Stimulated activated CD8-positive, alpha-beta memory T cell treated with anti-CD3 and anti-CD28 coated beads, Interleukin-15, amount 100 ng/mL, for 4 hours (primary cell): ENCODE results near the gene PRR29.
A peak's percentile ranks its signal among the peaks of the same experiment; 100 is the strongest.
"Not testable (repeated sequence)": the region's sequence is repeated elsewhere in the genome, so short reads cannot be mapped to it uniquely, and the experiment has no call there.

ENCODE experiments used
- DNase-seq, 2 donors: peaks; one replicate each; pipeline ENCODE4 v3.0.0-alpha.2; 2020; ENCODE audit warnings: low read depth in 2 of 2

Gene PRR29

GRCh38 chr17:64015447-64015846 lies 17.3 kb downstream of the PRR29 start:
- no peak for DNase-seq

- DNase-seq, result no peak
Measured at GRCh38 chr17:64016231-64016784, 18.2 kb downstream of the PRR29 start.

GRCh38 chr17:64016974-64017373 lies 18.8 kb downstream of the PRR29 start:
- no peak for DNase-seq

- no peak for DNase-seq
Measured at GRCh38 chr17:64017381-64017980, 19.3 kb downstream of the PRR29 start.

- DNase-seq, result not testable (repeated sequence)
Measured at GRCh38 chr17:64019551-64019961, 21.4 kb downstream of the PRR29 start.

- peak; percentile 77 to 87 for DNase-seq
Measured at GRCh38 chr17:64020056-64020766, 22.1 kb downstream of the PRR29 start, which contains the start of gene ICAM2. Gene ICAM2 (minus strand): TSS chr17:64020633. CDS start chr17:64006691, 13,942 bp downstream.

- no peak for DNase-seq
Measured at GRCh38 chr17:64022611-64023063, 24.5 kb downstream of the PRR29 start.

- no peak for DNase-seq
Measured at GRCh38 chr17:64024215-64024654, 26.1 kb downstream of the PRR29 start.

GRCh38 chr17:64024781-64025731 lies 26.9 kb downstream of the PRR29 start:
- peak in 1 of 2 donors; percentile 23 for DNase-seq

GRCh38 chr17:64025732-64026294 lies 27.7 kb downstream of the PRR29 start:
- peak; percentile 74 to 84 for DNase-seq

GRCh38 chr17:64028874-64029464 lies 30.8 kb downstream of the PRR29 start:
- DNase-seq, result peak in 1 of 2 donors; percentile 48

GRCh38 chr17:64032081-64032480 lies 33.9 kb downstream of the PRR29 start:
- DNase-seq, result no peak

GRCh38 chr17:64036198-64036922 lies 38.2 kb downstream of the PRR29 start:
- no peak for DNase-seq

- DNase-seq, result no peak
Measured at GRCh38 chr17:64037180-64037579, 39.0 kb downstream of the PRR29 start.

- no peak for DNase-seq
Measured at GRCh38 chr17:64037802-64038201, 39.7 kb downstream of the PRR29 start.

- no peak for DNase-seq
Measured at GRCh38 chr17:64038331-64039105, 40.4 kb downstream of the PRR29 start.

GRCh38 chr17:64039106-64039400 lies 40.9 kb downstream of the PRR29 start:
- no peak for DNase-seq

- no peak for DNase-seq
Measured at GRCh38 chr17:64040206-64040605, 42.1 kb downstream of the PRR29 start.

- no peak for DNase-seq
Measured at GRCh38 chr17:64041912-64042311, 43.8 kb downstream of the PRR29 start.
